ENCODE data around the gene HBD. TPM values are rescaled to one million over a fixed set of nuclear protein-coding genes. Genes with fewer than 3 reads are reported as not detected.

Gene HBD
- total RNA-seq, 2 donors from 2014 or later = not detected

- Mint-ChIP-seq H3K36me3 (ENCODE audit: low read depth) (no peaks in the 10 kb centered on the region), H3K4me3 (no peak overlapping the region), H3K9me3 (no peaks in the 10 kb centered on the region), H3K27me3 (ENCODE audit: insufficient read depth) (peaks cover 1% of the 10 kb centered on the region), H3K27ac (no peak overlapping the region), H3K4me1 (peaks cover 5% of the 10 kb centered on the region)
- Histone ChIP-seq H3K4me1 (ENCODE audit: control insufficient read depth, insufficient read depth, low read length) (no peaks in the 10 kb centered on the region), H3K9me3 (ENCODE audit: control insufficient read depth, low read length) (no peaks in the 10 kb centered on the region), H3K9ac (ENCODE audit: extremely low read depth, low read length, poor library complexity, severe bottlenecking) (no peak overlapping the region), H3K36me3 (ENCODE audit: control insufficient read depth, insufficient read depth, low read length) (no peaks in the 10 kb centered on the region), H3K4me3 (ENCODE audit: low read length) (no peak overlapping the region), H3K27ac (ENCODE audit: low read depth, low read length) (no peak overlapping the region), H3K27me3 (ENCODE audit: control insufficient read depth, insufficient read depth, low read length, poor library complexity, severe bottlenecking) (no peaks in the 10 kb centered on the region)
- TF ChIP-seq CTCF (conservative IDR thresholded peaks at IDR 0.05) = no peak
- DNase-seq = no peak
- WGBS, 2 experiments (ENCODE audit: insufficient coverage in 1 of 2, insufficient read length in 1 of 2) = 91% methylated on average over 2 of the region's 2 CpGs; no CpG with 5 or more reads in 1 of the 2 experiments
These were observed 3.2 kb downstream of the HBD start for GRCh38 chr11:5231111-5231510.

DNA sequence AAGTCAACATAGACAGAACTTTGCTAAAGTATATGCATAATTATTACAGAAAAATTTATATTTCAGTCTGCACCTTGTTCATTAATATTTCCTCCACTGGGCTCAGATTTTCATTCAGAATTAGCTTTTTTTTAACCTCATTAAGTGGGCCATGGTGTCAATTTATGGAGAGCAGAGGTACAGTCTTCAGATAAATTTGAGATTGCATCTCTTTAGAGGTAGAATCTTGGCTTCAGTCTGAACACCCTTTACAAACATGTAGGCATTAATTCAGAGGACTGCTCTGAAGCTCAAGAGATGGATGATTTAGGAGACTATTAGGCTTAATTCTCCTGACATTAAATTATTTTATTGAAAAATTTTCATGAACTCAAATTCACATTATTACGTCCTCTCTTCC, 4.0 kb downstream of the HBD start:
- Histone ChIP-seq H3K4me3 (ENCODE audit: low read length) (no peak overlapping the region), H3K36me3 (ENCODE audit: control insufficient read depth, insufficient read depth, low read length) (no peaks in the 10 kb centered on the region), H3K9me3 (ENCODE audit: control insufficient read depth, low read length) (no peaks in the 10 kb centered on the region), H3K9ac (ENCODE audit: extremely low read depth, low read length, poor library complexity, severe bottlenecking) (no peak overlapping the region), H3K4me1 (ENCODE audit: control insufficient read depth, insufficient read depth, low read length) (no peaks in the 10 kb centered on the region), H3K27ac (ENCODE audit: low read depth, low read length) (no peak overlapping the region), H3K27me3 (ENCODE audit: control insufficient read depth, insufficient read depth, low read length, poor library complexity, severe bottlenecking) (no peaks in the 10 kb centered on the region)
- Mint-ChIP-seq H3K27me3 (ENCODE audit: insufficient read depth) (peaks cover 1% of the 10 kb centered on the region), H3K4me3 (no peak overlapping the region), H3K4me1 (peaks cover 5% of the 10 kb centered on the region), H3K9me3 (no peaks in the 10 kb centered on the region), H3K36me3 (ENCODE audit: low read depth) (no peaks in the 10 kb centered on the region), H3K27ac (no peak overlapping the region)
- DNase-seq = no peak
- 83 to 100% methylated on average over 1 of the region's 1 CpG for whole genome bisulfite sequencing, 2 experiments (ENCODE audit: insufficient coverage in 1 of 2, insufficient read length in 1 of 2)
- no peak for TF ChIP-seq CTCF (conservative IDR thresholded peaks at IDR 0.05)

GRCh38 chr11:5229796-5230195, 4.5 kb downstream of the HBD start:
- Mint-ChIP-seq H3K27me3 (ENCODE audit: insufficient read depth) (peaks cover 1% of the 10 kb centered on the region), H3K9me3 (no peaks in the 10 kb centered on the region), H3K4me1 (peaks cover 5% of the 10 kb centered on the region), H3K36me3 (ENCODE audit: low read depth) (no peaks in the 10 kb centered on the region), H3K27ac (no peak overlapping the region), H3K4me3 (no peak overlapping the region)
- DNase-seq = no peak
- no peak for TF ChIP-seq CTCF (conservative IDR thresholded peaks at IDR 0.05)
- Histone ChIP-seq H3K9me3 (ENCODE audit: control insufficient read depth, low read length) (no peaks in the 10 kb centered on the region), H3K9ac (ENCODE audit: extremely low read depth, low read length, poor library complexity, severe bottlenecking) (no peak overlapping the region), H3K36me3 (ENCODE audit: control insufficient read depth, insufficient read depth, low read length) (no peaks in the 10 kb centered on the region), H3K27ac (ENCODE audit: low read depth, low read length) (no peak overlapping the region), H3K27me3 (ENCODE audit: control insufficient read depth, insufficient read depth, low read length, poor library complexity, severe bottlenecking) (no peaks in the 10 kb centered on the region), H3K4me3 (ENCODE audit: low read length) (no peak overlapping the region), H3K4me1 (ENCODE audit: control insufficient read depth, insufficient read depth, low read length) (no peaks in the 10 kb centered on the region)
- WGBS, 2 experiments (ENCODE audit: insufficient coverage in 1 of 2, insufficient read length in 1 of 2) = 100% methylated on average over 1 of the region's 2 CpGs; no CpG with 5 or more reads in 1 of the 2 experiments
